ENCODE results near the gene LILRA5. TPM values are rescaled to one million over a fixed set of nuclear protein-coding genes. Genes with fewer than 3 reads are reported as not detected.

Gene LILRA5
- total and polyA plus RNA-seq, 2 of the 13 experiments (the other 11 are each of a cell fraction or from before 2014, with no cell fraction given), result not detected

GRCh38 chr19:54266133-54266532 is 46.8 kb downstream of the LILRA5 start:
- ChIA-PET POLR2A (no interaction called here), CTCF (ENCODE audit: low intra/inter-chr PET ratio, low total read pairs) (interaction anchor here (1.4 to 1.6 kb wide), 2 partner anchors 98 to 125 kb away, joined by 4 to 7 read pairs; no protein-coding TSS in a partner anchor)
- H3K79me2 ChIP-seq (ENCODE audit: insufficient read depth, low read length), result no peaks in the 10 kb centered on the region
- ATAC-seq, result peak; percentile 83
- no peak overlapping the region for H3K27ac ChIP-seq (ENCODE audit: extremely low read length, insufficient read depth, low read length)
- no peaks in the 10 kb centered on the region for H3K36me3 ChIP-seq (replicated peaks in 1 of 2; ENCODE audit: control insufficient read depth in 1 of 2, insufficient read depth in 2 of 2, low read length in 2 of 2)
- H3K9me3 ChIP-seq (ENCODE audit: low read length), result no peaks in the 10 kb centered on the region
- peaks cover 0 to 10% of the 10 kb centered on the region in 2 experiments; a peak in 1 of 5 replicates for H3K27me3 ChIP-seq (ENCODE audit: control insufficient read depth in 1 of 2, insufficient read depth in 2 of 2, low read length in 2 of 2)
- H2AFZ ChIP-seq (ENCODE audit: low read length), result no peak overlapping the region
- 0% methylated on average over 2 of the region's 6 CpGs for WGBS (ENCODE audit: low lambda C conversion rate)
- H3K4me1 ChIP-seq (ENCODE audit: insufficient read depth, low read length), result no peaks in the 10 kb centered on the region
- intact Hi-C loops (cut with micrococcal nuclease; ENCODE audit: unreplicated experiment) (no loop called here), in situ Hi-C loops (cut with HindIII; ENCODE audit: extremely low pct_ligation_motif_present, low pct_unique_long_range_greater_than_20kb) (no loop called here)
- H3K4me3 ChIP-seq (replicated peaks in 1 of 3; ENCODE audit: insufficient read depth in 1 of 3, low read depth in 2 of 3, low read length in 3 of 3), result no peak overlapping the region
- BruUV-seq (replicated peaks), result no TSS peak
- no peaks in the 10 kb centered on the region for H4K20me1 ChIP-seq (ENCODE audit: insufficient read depth, low read length)
- no peak overlapping the region for H3K4me2 ChIP-seq (ENCODE audit: low read depth, low read length)
- peak; percentile 69 for DNase-seq (ENCODE audit: low spot score)
- FAIRE-seq, result peak; percentile 88
- H3K9ac ChIP-seq (ENCODE audit: insufficient read depth, low read depth, low read length), result no peak overlapping the region
- TF ChIP-seq STAG1 (CRISPR knock-in tag; IDR thresholded peaks at IDR 0.05) (peak; percentile 63), CENPT (CRISPR knock-in tag; IDR thresholded peaks at IDR 0.05; ENCODE audit: low read depth) (no peak), GPBP1L1 (CRISPR knock-in tag; IDR thresholded peaks at IDR 0.05) (no peak), RFX3 (CRISPR knock-in tag; IDR thresholded peaks at IDR 0.05) (no peak), NFYB (CRISPR knock-in tag; IDR thresholded peaks at IDR 0.05) (no peak), CAMTA2 (CRISPR knock-in tag; IDR thresholded peaks at IDR 0.05; ENCODE audit: borderline replicate concordance) (no peak), NCOR1 (IDR thresholded peaks at IDR 0.05; ENCODE audit: borderline replicate concordance, low read length) (no peak), EP300 (IDR thresholded peaks at IDR 0.05; ENCODE audit: low read depth in 2 of 2, low read length in 2 of 2) (no peak), EP300 (CRISPR knock-in tag; IDR thresholded peaks at IDR 0.05; ENCODE audit: borderline replicate concordance) (no peak), XRCC5 (optimal IDR thresholded peaks at IDR 0.05; ENCODE audit: low read length) (peak; percentile 38), KDM1A (CRISPR knock-in tag; IDR thresholded peaks at IDR 0.05) (peak; percentile 57; the same call in 1 of the 2 replicates), ZBTB21 (CRISPR knock-in tag; IDR thresholded peaks at IDR 0.05) (no peak), TEAD2 (CRISPR knock-in tag; IDR thresholded peaks at IDR 0.05) (0 out of 2 replicates have a peak, but pooled peaks have one; percentile 81), ZNF713 (CRISPR knock-in tag; IDR thresholded peaks at IDR 0.05) (no peak), TEAD3 (CRISPR knock-in tag; optimal IDR thresholded peaks at IDR 0.05; ENCODE audit: borderline replicate concordance) (peak; percentile 100), ZNF326 (CRISPR knock-in tag; IDR thresholded peaks at IDR 0.05; ENCODE audit: borderline replicate concordance) (no peak), CSRNP2 (CRISPR knock-in tag; conservative IDR thresholded peaks at IDR 0.05; ENCODE audit: low read depth) (no peak), ZNF703 (CRISPR knock-in tag; IDR thresholded peaks at IDR 0.05; ENCODE audit: borderline replicate concordance) (no peak), SMC3 (IDR thresholded peaks at IDR 0.05; ENCODE audit: low read length) (peak; percentile 45), ZBTB25 (CRISPR knock-in tag; IDR thresholded peaks at IDR 0.05) (no peak), MIER2 (CRISPR knock-in tag; IDR thresholded peaks at IDR 0.05) (no peak), ZBTB42 (CRISPR knock-in tag; IDR thresholded peaks at IDR 0.05) (no peak), HNRNPH1 (optimal IDR thresholded peaks at IDR 0.05; ENCODE audit: low read depth, low read length) (no peak), ISX (CRISPR knock-in tag; conservative IDR thresholded peaks at IDR 0.05) (no peak), ZEB1 (IDR thresholded peaks at IDR 0.05; ENCODE audit: insufficient replicate concordance, low read depth) (no peak)
